ENCODE results near the gene OSBPL5. TPM values are rescaled to one million over a fixed set of nuclear protein-coding genes. Genes with fewer than 3 reads are reported as not detected.

Gene OSBPL5
- total RNA-seq, 3 donors from 2014 or later (not counting 1 experiment from before 2014, with no cell fraction given), result 375 to 522 (median 377) TPM

DNA sequence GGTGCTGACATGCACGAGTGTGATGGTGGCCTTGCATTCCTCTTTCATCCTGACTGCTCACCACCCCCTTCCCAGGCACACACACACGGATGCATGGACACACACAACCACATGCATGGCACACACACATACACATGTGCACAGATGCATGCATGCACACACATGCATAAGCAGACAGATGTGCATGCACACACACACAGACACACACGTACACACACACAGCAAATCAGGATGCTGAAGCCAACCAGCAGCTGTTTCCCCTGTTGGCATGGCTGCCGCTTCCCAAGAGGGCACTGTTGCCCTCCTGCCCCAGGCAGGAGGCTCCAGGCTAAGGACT is 15.3 kb downstream of the OSBPL5 start:
- Mint-ChIP-seq H3K36me3 (no peaks in the 10 kb centered on the region), H3K4me1 (peaks cover 69 to 81% of the 10 kb centered on the region in 2 donors), H3K4me3 (peak overlapping the region; percentile 75), H3K9me3 (no peaks in the 10 kb centered on the region), H3K27me3 (ENCODE audit: low read depth in 2 of 2) (no peaks in the 10 kb centered on the region), H3K27ac (peak overlapping the region; percentile 67 to 88)
- Histone ChIP-seq H3K9me3 (ENCODE audit: control insufficient read depth, insufficient read depth, low read length) (no peaks in the 10 kb centered on the region), H3K27me3 (ENCODE audit: control insufficient read depth, insufficient read depth, low read length) (no peaks in the 10 kb centered on the region), H3K4me3 (ENCODE audit: low read length) (no peak overlapping the region), H3K36me3 (ENCODE audit: control insufficient read depth, insufficient read depth, low read length) (peaks cover 24% of the 10 kb centered on the region), H3K27ac (ENCODE audit: low read length) (no peak overlapping the region), H3K4me1 (ENCODE audit: control insufficient read depth, insufficient read depth, low read length) (peaks cover 98% of the 10 kb centered on the region)
- ATAC-seq, result no peak
- 83% methylated on average over 4 of the region's 4 CpGs for WGBS (ENCODE audit: insufficient coverage)
- intact Hi-C loops (cut with micrococcal nuclease), result no loop called here
- TF ChIP-seq, protein P1, sequence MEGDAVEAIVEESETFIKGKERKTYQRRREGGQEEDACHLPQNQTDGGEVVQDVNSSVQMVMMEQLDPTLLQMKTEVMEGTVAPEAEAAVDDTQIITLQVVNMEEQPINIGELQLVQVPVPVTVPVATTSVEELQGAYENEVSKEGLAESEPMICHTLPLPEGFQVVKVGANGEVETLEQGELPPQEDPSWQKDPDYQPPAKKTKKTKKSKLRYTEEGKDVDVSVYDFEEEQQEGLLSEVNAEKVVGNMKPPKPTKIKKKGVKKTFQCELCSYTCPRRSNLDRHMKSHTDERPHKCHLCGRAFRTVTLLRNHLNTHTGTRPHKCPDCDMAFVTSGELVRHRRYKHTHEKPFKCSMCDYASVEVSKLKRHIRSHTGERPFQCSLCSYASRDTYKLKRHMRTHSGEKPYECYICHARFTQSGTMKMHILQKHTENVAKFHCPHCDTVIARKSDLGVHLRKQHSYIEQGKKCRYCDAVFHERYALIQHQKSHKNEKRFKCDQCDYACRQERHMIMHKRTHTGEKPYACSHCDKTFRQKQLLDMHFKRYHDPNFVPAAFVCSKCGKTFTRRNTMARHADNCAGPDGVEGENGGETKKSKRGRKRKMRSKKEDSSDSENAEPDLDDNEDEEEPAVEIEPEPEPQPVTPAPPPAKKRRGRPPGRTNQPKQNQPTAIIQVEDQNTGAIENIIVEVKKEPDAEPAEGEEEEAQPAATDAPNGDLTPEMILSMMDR (IDR thresholded peaks at IDR 0.05), result no peak
- no peak for DNase-seq

DNA sequence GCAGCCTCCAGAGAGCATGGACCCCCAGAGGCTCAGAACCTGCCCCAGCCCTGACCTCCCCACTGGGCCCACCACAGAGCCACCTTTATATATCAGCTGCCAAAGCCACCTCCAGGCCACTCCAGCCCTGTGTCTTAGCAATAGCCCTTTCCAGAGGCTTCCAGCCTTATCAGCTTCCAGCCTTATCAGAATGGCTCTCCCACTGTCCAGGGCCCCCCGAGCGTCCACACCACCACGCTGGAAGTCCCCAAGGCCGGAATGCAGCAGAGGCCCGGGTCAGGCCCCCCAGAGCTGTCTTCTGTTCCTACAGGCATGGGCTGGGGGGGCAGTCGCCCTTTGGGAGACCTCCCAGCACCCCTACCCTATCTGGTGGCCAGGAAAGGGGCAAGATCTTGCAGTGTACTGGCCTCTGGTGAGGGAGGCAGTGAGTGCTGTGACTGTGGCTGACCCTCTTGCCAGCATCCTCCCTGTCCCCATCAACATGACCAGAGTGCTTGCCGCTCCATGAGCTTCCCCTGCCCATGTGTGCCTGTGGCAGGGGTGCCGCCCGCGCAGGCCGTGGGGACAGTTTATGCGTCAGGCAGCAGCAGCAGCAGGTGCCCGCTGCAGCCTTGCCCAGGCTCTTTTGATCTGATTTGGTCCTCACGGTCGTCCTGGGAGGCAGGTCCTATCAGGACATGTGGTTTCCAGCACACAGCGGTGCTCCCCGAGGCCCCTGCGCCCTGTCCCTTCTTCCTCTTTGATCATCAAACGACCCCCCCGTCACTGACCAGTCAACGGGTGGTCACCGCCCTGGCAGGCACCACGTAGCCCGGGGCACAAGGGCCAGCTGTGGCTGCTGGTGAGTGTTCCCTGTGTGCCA is 15.9 kb downstream of the OSBPL5 start:
- 74% methylated on average over 23 of the region's 24 CpGs for WGBS (ENCODE audit: insufficient coverage)
- H3K27ac Mint-ChIP-seq, result peak overlapping the region; percentile 67 to 88
- no peak for DNase-seq

DNA sequence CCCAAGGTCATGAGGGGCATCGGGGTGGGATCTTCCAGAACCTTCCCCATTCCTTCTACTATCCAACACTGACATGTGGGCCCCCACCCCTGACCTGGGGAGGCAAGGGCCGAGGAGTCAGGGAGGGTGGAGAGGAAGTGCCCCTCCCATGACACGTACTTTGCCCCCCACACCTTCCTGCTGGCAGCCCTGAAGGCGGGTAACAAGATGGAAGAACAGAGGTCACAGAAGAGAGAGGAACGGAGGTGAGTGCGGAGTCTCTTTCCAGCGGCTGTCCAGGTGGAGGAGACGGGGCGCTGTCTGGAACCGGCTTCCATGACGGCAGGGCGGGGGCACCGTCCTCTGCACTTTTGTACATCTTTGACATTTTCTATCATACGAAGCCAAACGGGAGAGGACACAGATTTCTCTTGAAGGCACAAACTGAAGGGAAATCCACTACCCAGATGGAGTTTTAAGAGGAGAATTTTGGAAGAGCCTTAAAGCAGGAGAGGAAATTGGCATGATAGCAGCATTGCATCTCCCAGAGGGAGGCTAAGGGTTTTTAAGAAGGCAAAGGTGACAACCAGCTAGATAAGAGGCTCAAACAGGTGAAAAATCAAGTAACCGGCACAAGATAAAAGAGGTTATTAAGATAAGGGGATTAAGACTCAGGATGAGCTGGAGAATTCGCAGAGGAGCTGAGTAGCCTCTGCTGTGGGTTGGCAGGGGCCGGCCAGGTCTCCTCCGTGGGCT is 16.7 kb downstream of the OSBPL5 start:
- Histone ChIP-seq H3K4me3 (ENCODE audit: low read length) (no peak overlapping the region), H3K36me3 (ENCODE audit: control insufficient read depth, insufficient read depth, low read length) (peaks cover 30% of the 10 kb centered on the region), H3K27ac (ENCODE audit: low read length) (no peak overlapping the region), H3K4me1 (ENCODE audit: control insufficient read depth, insufficient read depth, low read length) (peaks cover 98% of the 10 kb centered on the region), H3K9me3 (ENCODE audit: control insufficient read depth, insufficient read depth, low read length) (no peaks in the 10 kb centered on the region), H3K27me3 (ENCODE audit: control insufficient read depth, insufficient read depth, low read length) (no peaks in the 10 kb centered on the region)
- H3K36me3 Mint-ChIP-seq, result no peaks in the 10 kb centered on the region
- WGBS (ENCODE audit: insufficient coverage), result 91% methylated on average over 16 of the region's 19 CpGs
- peaks cover 75 to 81% of the 10 kb centered on the region in 2 donors for H3K4me1 Mint-ChIP-seq
- H3K4me3 Mint-ChIP-seq, result peak overlapping the region; percentile 75
- DNase-seq (no peak), ATAC-seq (no peak)
- H3K27me3 Mint-ChIP-seq (ENCODE audit: low read depth in 2 of 2), result no peaks in the 10 kb centered on the region
- no peaks in the 10 kb centered on the region for H3K9me3 Mint-ChIP-seq
- intact Hi-C loops (cut with micrococcal nuclease), result no loop called here
- TF ChIP-seq, protein P1 (IDR thresholded peaks at IDR 0.05), result no peak
- peak overlapping the region; percentile 67 to 88 for H3K27ac Mint-ChIP-seq

More for the DNA sequence above, 15.9 kb downstream of the OSBPL5 start:
- Mint-ChIP-seq H3K27me3 (ENCODE audit: low read depth in 2 of 2) (no peaks in the 10 kb centered on the region), H3K36me3 (no peaks in the 10 kb centered on the region), H3K4me1 (peaks cover 70 to 82% of the 10 kb centered on the region in 2 donors), H3K9me3 (no peaks in the 10 kb centered on the region), H3K4me3 (peak overlapping the region; percentile 75)
- intact Hi-C loops (cut with micrococcal nuclease), result no loop called here
- TF ChIP-seq, protein P1 (IDR thresholded peaks at IDR 0.05), result no peak
- H3K9me3 ChIP-seq (ENCODE audit: control insufficient read depth, insufficient read depth, low read length), result no peaks in the 10 kb centered on the region
- H3K27ac ChIP-seq (ENCODE audit: low read length), result no peak overlapping the region
- no peak for ATAC-seq
- H3K27me3 ChIP-seq (ENCODE audit: control insufficient read depth, insufficient read depth, low read length), result no peaks in the 10 kb centered on the region
- H3K36me3 ChIP-seq (ENCODE audit: control insufficient read depth, insufficient read depth, low read length), result peaks cover 27% of the 10 kb centered on the region
- H3K4me3 ChIP-seq (ENCODE audit: low read length), result no peak overlapping the region
- H3K4me1 ChIP-seq (ENCODE audit: control insufficient read depth, insufficient read depth, low read length), result peaks cover 98% of the 10 kb centered on the region
